NCI-H146 treated with DMSO at 0.1 percent for 48 hours (cell line): ENCODE data around the gene IFNL4.
"Not testable (repeated sequence)": the region's sequence is repeated elsewhere in the genome, so short reads cannot be mapped to it uniquely, and the experiment has no call there.

Source experiments
- DNase-seq: peaks from one replicate; lab custom pipeline; 2025; ENCODE audit not compliant: unreplicated experiment; lab: John Stamatoyannopoulos, UW

The IFNL4 gene

DNA sequence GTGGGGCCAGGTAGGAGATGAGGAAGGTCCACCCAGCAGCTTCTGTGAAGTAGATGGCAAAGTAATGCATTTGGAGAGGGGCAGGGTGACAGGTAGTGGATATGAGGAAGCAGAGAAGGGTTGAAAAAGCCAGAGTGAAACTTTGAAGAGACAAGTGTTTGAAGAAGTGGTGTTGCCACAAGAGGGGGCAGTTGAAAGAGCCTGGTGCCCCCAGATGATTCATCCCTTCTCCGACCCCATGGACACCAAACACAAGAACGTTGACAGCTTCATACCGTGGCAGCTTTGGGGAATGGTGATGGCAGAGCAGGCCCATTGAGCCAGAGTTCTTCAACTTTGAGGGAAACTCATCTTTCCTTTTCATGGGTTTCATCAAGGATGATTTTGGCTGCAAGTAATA is 23.7 kb downstream of the IFNL4 start:
- DNase-seq, result no peak

DNA sequence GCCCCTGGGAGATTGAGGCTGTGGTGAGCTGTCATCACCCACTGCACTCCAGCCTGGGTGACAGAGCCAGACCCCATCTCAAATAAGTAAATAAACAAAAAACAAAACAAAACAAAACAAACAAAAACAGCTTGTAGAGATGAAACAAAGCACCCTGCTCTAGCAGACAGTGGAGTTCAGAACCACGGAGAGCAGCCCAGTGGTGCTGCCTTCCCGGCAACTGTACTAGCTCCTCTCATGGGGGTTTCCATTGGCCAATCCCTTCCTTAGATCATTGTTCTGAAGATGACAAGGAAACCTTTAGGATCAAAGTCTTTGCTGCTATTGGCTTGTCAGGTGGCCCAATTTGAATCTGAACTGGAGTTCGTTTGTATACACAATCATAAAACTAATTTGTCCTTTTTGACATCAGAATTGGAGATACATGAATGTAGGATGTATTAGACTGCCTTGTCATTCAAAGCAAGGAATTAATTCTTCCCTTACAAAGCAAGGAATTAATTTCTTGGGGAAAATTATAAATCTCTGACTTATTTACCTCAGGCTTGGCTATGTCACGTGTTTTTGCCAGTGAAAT is 24.9 kb downstream of the IFNL4 start:
- no peak for DNase-seq

DNA sequence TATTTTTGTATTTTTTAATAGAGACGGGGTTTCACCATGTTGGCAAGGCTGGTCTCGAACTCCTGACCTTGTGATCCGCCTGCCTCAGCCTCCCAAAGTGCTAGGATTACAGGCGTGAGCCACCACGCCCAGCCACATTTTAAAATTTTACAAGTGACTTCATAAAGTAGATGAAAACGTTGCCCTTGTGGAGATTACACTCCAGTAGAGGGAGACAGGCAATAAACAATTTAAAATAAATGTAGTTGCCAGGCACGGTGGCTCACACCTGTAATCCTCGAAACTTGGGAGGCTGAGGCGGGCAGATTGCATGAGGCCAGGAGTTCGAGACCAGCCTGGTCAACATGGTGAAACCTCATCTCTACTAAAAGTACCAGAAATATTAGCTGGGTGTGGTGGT is 29.5 kb downstream of the IFNL4 start:
- DNase-seq, result not testable (repeated sequence)

DNA sequence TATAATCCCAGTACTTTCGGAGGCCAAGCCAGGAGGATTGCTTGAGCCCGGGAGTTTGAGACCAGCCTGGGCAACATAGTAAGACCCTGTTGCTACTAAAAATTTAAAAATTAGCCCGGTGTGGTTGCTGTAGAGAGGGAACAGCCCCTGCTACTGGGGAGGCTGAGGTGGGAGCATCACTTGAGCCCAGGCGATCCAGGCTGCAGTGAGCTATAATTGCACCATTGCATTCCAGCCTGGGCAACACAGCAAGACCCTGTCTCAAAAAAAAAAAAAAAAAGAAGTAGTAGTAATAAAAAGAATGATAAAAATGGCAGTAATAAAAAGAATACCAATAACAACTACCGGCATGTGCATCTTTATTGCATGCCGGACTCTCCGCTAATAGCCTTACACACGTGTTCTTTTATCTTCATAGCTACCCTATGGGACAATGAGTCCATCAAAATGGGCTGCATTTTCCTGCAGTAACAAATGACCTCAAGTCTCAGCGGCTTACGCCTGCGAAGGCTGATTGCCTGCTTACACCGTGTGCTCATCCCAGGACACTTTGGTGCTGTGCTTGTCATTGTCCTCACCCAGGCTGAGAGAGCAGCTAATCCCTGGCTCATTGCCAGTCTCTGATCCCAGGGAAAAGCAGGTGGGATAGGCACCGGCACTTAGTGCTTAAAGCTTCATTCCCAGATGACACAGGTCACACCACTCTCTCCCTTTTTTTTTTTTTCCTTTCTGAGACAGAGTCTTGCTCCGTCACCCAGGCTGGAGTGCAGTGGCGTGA is 30.2 kb downstream of the IFNL4 start:
- no peak for DNase-seq

DNA sequence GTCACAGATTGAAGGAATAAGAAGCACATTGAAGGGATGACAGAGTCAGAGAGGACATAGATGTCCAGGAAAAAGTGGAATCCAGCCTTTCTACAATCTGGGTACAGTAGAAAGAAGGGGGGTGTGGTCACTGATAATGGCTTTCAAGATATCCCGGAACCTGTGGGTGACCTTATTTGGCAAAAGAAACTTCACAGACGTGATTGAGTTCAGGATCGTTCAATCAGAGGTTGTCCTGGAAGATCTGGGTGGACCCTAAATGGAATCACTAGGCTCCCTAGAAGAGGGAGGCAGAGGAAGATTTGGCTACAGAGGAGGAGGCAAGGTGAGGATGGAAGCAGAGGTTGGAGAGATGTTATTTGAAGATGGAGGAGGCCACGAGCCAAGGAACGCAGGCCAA is 31.6 kb downstream of the IFNL4 start:
- no peak for DNase-seq

DNA sequence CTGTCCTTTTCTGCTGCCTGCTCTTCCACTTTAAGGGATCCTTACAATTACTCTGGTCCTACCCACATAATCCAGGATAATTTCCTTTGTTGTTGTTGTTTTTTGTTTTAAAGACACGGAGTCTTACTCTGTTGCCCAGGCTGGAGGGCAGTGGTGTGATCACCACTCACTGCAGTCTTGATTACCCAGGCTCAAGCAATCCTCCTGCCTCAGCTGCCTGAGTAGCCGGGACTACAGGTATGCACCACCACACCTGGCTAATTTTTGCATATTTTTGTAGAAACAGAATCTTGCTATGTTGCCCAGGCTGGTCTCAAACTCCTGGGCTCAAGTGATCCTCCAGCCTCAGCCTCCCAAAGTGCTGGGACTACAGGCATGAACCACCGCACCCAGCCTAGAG is 33.3 kb downstream of the IFNL4 start:
- DNase-seq, result not testable (repeated sequence)

DNA sequence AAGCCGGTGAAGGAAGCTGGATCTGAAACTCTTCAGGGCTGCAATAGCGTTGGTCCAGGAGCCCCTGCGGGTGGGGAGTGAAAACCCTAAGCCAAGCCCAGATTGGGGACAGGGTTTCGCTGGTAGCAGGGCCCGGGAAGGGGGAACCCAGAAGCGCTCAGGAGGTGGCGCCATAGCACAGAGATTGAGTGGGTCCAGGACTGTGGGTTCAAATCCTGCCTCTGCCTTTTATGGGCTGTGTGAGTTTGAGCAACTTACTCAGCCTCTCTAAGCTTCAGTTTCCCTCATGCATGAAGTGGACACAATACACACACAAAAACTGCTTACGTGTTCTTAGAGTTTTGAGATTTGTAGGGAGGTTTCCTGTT is 36.3 kb downstream of the IFNL4 start:
- DNase-seq, result no peak

DNA sequence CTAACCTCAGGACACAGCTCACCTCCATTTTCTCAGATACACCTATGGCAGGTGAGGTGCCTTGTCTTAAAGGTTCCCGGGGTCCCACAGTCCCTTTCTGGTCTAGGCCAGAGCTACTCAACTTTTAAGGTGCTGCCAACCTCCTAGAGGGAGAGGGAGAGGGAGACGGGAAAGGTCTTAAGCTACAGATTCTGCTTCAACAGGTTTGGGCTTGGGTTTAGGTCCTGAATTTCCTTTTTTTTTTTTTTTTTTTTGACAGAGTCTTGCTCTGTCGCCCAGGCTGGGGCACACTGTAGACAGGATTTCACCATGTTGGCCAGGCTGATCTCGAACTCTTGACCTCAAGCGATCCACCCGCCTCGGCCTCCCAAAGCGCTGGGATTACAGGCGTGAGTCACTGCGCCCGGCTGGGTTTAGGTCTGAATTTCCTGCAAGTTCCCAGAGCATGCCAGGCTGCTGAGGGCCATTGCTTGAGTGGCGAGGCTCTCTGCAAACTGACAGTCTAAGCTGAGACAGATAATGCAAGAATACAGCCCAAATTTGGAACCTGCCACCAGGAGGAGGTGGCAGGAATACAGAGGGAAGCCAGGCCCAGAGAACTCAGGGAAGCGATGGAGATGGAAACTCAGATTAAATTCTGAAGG is 36.8 kb downstream of the IFNL4 start:
- no peak for DNase-seq

DNA sequence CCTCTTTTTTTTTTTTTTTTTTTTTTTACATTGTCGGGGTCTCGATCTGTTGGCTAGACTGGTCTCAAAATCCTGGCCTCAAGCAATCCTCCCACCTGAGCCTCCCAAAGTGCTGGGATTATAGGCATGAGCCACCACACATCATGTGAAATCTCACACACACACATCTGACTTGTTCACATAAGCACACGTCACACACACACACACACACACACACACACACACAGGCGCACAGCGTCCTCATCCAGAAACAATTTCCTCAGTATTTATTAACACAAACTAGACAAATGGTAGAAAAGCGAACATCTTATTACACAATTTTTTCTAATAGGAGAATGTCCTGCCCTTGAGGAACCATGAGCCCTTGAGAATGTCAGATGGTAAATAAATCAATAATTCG is 39.5 kb downstream of the IFNL4 start:
- DNase-seq, result no peak

DNA sequence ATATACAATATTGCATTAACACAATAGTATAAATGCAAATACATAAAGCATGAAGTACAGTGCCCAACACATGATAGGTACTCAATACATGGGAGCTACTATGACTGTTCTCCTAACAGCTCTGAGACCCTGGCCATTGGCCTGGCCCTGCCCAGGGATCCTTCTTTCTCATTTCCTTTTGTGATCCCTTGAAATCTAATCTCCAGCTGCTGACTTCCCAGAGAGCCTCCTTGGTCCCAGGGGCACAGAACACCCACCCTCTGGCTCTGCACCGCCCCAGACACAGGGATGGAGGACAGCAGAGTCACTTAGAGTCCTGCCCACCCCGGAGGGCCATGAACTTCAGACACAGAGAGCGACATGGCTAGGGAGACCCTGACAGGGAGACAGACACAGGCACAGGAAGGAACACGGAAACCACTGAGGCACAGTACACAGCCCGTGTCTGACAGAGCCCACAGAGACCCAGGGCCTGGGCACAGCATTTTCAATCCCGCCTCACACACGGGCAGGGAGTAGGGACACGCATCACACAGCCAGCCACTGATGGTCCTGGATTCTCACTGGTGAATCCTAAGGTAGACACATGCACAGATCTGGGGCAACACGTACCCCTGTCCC is 40.4 kb downstream of the IFNL4 start:
- DNase-seq, result no peak

DNA sequence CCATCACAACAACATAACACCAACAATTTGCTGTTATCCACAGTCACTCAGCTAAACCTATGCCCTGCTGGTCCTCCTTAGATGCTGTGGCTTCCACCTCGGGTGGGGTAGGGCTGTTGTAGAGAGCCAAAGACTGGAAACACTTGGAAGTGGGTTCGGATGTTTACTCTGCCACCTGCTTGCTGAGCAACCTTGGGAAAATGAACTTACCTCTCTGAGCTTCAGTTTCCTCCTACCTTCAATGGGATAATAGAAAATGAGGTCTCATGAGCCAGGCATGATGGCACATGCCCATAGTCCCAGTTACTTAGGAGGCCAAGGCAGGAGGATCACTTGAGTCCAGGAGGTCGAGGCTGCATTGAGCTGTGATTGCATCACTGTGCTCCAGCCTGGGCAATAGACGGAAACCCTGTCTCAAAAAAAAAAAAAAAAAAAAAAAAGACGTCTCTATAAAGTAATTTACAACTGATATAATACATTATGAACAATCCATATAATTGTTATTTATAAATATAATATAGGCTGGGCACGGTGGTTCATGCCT is 41.3 kb downstream of the IFNL4 start:
- DNase-seq, result no peak

DNA sequence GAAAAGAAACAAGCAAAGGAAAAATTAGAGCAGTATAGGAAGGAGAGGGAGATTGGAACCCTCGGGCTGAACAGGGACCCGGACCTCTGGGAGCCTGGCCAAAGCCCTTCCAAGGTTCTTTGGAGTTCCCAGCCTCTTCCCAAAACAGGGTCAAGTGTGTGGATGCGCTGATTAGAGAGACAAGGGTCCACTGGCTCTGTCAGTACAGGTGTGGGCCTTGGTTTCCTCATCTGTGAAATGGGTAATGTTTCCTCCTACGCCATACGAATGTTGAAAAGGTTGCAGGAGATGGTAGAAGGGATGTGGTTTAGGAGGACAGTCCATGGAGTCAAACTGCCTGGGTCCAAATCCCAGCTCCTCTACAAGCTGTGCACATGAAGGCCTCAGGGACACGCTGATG is 42.5 kb downstream of the IFNL4 start:
- no peak for DNase-seq

DNA sequence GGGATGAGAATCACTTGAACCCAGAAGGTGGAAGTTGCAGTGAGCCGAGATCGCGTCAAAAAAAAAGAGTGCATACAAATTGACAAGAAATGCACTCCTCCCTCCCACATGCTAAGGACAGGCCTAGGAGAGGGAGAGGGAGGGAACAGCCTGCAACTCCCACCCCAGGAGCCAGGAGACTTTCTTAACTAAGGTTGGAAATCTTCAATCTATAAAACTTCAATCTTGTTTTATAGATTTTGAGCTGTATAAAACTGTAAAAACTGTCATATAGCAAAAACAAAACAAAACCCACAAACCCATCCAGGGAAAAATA is 43.2 kb downstream of the IFNL4 start:
- no peak for DNase-seq

DNA sequence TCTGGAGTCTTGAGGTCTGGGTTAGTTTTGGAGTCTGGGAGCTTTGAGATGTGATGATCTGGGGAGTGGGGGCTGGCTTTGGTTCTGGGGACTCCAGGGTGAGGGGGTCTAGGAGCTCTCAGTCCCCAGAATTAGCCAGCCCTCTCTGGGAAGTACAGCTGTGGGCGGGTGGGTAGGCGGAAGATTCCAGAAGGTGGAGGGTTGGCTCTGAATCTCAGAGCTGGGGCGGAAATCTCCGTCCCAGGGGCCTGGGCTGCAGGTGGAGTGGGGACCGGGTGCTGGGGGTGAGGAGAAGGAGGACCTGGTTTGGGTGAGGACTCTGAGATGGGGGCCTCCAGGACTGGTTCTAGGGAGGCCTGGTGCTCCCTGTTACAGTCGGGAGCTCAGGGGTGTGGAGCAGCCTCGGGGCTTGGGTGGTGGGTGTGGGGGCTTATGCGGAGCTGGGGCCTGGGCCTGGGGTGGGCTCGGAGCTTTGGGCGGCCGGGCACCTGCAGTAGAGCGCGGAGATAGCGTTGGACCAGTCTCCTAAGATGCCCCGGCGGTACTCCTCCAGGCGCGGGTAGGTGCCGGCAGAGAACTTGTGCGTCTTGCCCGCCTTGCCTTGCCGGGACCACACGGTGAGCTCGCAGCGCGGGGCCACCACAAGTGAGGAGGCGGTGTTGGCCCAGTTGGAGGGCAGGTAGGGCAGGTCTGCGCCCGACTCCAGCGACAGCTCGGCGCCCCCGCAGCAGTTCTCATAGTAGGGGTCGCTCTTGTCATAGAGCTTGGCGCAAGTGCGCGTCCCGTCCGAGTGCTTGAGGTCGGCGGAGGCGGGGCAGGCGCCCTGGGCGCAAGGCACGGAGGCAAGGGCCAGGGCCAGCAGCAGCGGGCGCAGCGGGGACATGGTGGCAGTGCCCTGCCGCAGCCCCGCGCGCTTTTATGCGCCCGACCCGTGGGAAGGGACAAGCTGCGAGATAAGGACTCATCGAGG is 45.0 kb downstream of the IFNL4 start, which contains the start of gene SYCN:
Gene SYCN, minus strand, starts transcription at position 892 of the 970 bp plus-strand sequence. Its CDS starts 9 bp downstream, at position 883.
- DNase-seq, result no peak

DNA sequence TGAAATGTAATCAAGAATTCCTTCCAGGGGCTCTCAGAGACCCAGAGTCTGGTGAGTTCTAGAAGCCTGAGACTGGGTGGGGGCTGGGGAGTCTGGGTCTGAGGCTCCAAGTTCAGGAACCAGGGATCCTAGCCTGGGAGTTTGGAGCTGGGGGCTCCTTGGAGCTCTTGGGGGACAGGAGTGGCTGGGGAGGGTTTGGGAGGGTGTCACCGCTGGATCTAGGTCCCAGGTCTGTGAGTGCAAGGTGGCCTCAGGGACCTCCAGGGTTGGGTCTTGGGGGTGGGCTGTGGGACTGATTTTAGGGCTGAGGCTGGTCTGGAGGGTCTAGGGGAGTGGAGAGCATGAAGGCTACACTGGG is 45.7 kb downstream of the IFNL4 start:
- DNase-seq, result no peak

DNA sequence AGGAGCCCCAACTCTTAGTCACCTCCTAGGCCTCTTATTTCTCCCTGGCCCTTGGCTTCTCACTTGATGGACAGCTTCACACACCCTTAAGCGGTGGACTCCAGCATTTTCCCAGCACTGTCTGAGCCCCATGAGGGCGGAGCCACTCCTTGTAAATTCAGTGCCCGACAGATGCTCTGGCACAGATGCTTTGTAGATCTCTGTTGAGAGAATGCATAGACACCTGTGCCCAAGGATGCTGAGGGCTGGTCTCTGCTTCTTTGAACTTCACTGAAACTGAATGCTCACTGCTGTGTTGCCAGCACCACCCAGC is 47.9 kb downstream of the IFNL4 start:
- DNase-seq, result no peak

DNA sequence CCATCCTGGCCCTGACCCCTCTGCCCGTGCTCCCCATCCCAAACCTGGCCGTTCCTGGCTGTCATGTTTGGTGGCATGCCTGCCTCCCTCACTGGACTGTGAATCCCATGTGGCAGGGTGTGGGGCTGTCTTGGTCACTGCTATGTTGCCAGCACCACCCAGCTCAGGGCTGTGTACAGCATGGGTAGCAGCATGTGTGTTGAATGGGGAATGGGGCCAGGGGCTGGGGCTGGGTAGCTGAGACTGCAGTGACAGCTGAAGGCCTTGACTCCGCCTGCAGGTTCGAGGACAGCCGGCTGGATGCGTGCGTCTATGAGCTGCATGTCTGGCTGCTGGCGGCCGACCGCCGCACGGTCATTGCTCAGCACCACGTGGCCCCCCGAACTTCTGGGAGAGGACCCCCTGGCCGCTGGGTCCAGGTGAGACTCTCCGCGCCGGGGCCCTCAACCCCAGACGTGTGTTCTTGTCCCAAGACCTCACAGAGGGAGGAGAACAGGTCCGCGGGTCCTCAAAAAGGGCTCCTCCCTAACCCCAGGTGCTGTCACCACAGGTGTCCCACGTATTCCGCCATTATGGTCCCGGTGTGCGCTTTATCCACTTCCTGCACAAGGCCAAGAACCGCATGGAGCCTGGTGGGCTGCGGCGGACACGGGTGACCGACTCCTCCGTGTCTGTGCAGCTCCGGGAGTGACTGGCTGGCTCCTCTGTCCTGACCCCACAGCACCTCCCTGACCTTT is 48.4 kb downstream of the IFNL4 start:
- DNase-seq, result no peak

DNA sequence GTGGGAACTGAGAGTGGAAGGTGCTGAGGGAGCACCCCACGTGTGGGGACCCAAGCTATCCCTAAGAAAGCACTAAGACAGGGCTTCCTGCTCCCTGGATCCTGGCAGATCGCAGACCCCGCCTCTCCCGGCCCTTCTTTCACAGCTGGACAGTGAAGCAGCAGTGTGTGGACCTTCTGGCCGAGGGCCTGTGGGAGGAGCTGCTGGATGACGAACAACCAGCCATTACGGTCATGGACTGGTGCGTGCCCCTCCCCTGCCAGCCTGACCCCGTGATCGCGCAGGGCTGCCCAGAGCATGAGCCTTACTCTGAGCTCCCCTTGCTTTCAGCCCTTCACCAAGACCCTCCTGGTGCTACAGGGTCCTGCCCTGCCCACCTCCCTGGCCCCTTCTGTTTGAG is 49.6 kb downstream of the IFNL4 start:
- DNase-seq, result peak; percentile 54

DNA sequence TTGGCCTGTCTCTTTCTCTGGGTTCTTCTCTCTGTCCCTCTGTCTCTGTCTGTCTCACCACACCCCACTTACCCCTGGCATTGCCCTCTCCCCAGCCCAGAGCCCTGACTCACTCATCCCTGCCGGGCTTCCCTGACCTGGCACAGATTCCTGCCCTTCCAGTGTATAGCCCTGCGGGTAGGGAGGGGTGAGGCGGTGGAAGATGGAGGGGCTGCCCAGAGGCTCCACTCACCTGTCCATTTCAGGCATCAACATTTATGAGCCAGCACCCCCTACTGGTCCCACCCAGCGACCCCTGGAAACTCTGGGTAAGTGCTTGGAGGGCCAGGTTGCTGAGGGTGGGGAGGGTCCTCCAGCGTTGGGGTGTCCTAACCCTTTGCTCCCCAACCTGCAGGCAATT is 50.8 kb downstream of the IFNL4 start:
- DNase-seq, result no peak

DNA sequence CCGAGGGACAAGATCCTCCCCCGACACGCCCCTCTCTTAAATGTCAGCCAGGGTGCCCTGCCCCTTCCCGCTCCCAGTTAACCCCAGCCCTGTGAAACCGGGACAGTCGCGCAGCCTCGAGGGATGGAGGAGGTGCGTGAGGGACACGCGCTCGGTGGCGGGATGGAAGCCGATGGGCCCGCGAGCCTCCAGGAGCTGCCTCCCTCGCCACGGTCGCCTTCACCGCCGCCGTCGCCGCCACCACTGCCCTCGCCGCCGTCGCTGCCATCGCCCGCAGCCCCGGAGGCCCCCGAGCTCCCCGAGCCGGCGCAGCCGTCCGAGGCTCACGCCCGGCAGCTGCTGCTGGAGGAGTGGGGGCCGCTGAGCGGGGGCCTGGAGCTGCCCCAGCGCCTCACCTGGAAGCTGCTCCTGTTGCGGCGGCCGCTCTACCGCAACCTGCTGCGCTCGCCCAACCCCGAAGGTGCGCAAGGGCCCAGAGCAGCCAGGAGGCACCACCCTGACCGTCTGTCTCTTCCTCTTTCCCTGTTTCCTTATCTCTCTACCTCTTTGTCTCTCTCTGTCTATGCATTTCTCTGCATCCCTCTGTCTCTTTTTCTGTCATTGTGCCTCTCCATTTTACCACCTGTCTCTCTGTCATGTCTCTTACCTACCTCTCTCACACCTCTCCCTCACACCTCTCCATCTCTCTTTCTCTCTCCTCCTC is 51.6 kb downstream of the IFNL4 start, which contains the start of gene NCCRP1:
Gene NCCRP1, plus strand, starts transcription at position 105 of the 703 bp plus-strand sequence. Its CDS starts 19 bp downstream, at position 124.
- no peak for DNase-seq
